Mesenchymal stem cell (in vitro differentiated cells and primary cell): ENCODE measurements around the gene CAMK2G. TPM values are rescaled to one million over a fixed set of nuclear protein-coding genes. Genes with fewer than 3 reads are reported as not detected.

ENCODE experiments used
- DNase-seq: peaks from one replicate; pipeline ENCODE4 v3.0.0-alpha.2; 2013
- H2AFZ ChIP-seq: one replicate; pipeline ENCODE4 v1.6.1; 2013; ENCODE audit warnings: low read depth, mild to moderate bottlenecking, control low read depth, inconsistent platforms, low read length, moderate library complexity
- H2AK5ac ChIP-seq: 2 replicates; pipeline ENCODE4 v1.6.1; 2013; ENCODE audit warnings: low read length, moderate library complexity, mild to moderate bottlenecking, inconsistent platforms; ENCODE audit not compliant: severe bottlenecking
- H2BK120ac ChIP-seq: one replicate; pipeline ENCODE4 v1.6.1; 2013; ENCODE audit warnings: low read depth, mild to moderate bottlenecking, inconsistent platforms, low read length, moderate library complexity
- H2BK12ac ChIP-seq, 2 experiments: one replicate each; pipeline ENCODE4 v1.6.1; 2013; ENCODE audit warnings: inconsistent platforms in 2 of 2, low read length in 2 of 2, mild to moderate bottlenecking in 2 of 2, moderate library complexity in 2 of 2, control low read depth in 1 of 2
- H2BK15ac ChIP-seq: one replicate; pipeline ENCODE4 v1.6.1; 2013; ENCODE audit warnings: mild to moderate bottlenecking, low read depth, inconsistent platforms; ENCODE audit not compliant: poor library complexity, severe bottlenecking
- H2BK5ac ChIP-seq: 2 replicates; pipeline ENCODE4 v1.6.1; 2013; ENCODE audit warnings: low read depth, mild to moderate bottlenecking, low read length, control low read depth, inconsistent platforms; ENCODE audit not compliant: poor library complexity, severe bottlenecking
- H3K14ac ChIP-seq, 2 experiments: one replicate each; pipeline ENCODE4 v1.6.1; 2013; ENCODE audit warnings: inconsistent platforms in 2 of 2, low read length in 2 of 2, control low read depth in 1 of 2, mild to moderate bottlenecking in 1 of 2, moderate library complexity in 1 of 2
- H3K18ac ChIP-seq, 2 experiments: one replicate each; pipeline ENCODE4 v1.6.1; 2013; ENCODE audit warnings: inconsistent platforms in 2 of 2, low read length in 2 of 2, control low read depth in 1 of 2, low read depth in 1 of 2, mild to moderate bottlenecking in 1 of 2
- H3K23ac ChIP-seq, 2 experiments: one replicate each; pipeline ENCODE4 v1.6.1; 2013; ENCODE audit warnings: inconsistent platforms in 2 of 2, low read length in 2 of 2, mild to moderate bottlenecking in 2 of 2, moderate library complexity in 2 of 2, control low read depth in 1 of 2
- H3K27ac ChIP-seq: 2 replicates; pipeline ENCODE4 v1.5.1; 2013; ENCODE audit warnings: mild to moderate bottlenecking, moderate library complexity, low read length, control low read depth, inconsistent platforms; ENCODE audit not compliant: poor library complexity, severe bottlenecking
- H3K27me3 ChIP-seq, 2 experiments: 2 replicates each; pipeline versions ENCODE4 v1.6.1 to v1.7.0; 2013; ENCODE audit warnings: low read length in 2 of 2, mild to moderate bottlenecking in 2 of 2, moderate library complexity in 2 of 2, control low read depth in 1 of 2, inconsistent platforms in 1 of 2; ENCODE audit not compliant: control insufficient read depth in 1 of 2, insufficient read depth in 1 of 2
- H3K36me3 ChIP-seq, 2 experiments: 2 replicates each; pipeline versions ENCODE4 v1.6.1 to v1.7.0; 2013; ENCODE audit warnings: low read length in 2 of 2, control low read depth in 1 of 2, inconsistent platforms in 1 of 2, low read depth in 1 of 2, mild to moderate bottlenecking in 1 of 2; ENCODE audit not compliant: insufficient read depth in 2 of 2, control insufficient read depth in 1 of 2
- H3K4ac ChIP-seq, 2 experiments: one replicate each; pipeline ENCODE4 v1.6.1; 2013; ENCODE audit warnings: inconsistent platforms in 2 of 2, low read length in 2 of 2, mild to moderate bottlenecking in 2 of 2, moderate library complexity in 2 of 2, control low read depth in 1 of 2, low read depth in 1 of 2
- H3K4me1 ChIP-seq: 2 replicates; pipeline ENCODE4 v1.6.1; 2013; ENCODE audit warnings: low read depth, low read length, control low read depth; ENCODE audit not compliant: control insufficient read depth, insufficient read depth
- H3K4me2 ChIP-seq: 2 replicates; pipeline ENCODE4 v1.6.1; 2013; ENCODE audit warnings: low read length, mild to moderate bottlenecking, inconsistent platforms; ENCODE audit not compliant: poor library complexity, severe bottlenecking
- H3K4me3 ChIP-seq, 2 experiments: 2 replicates each; pipeline versions ENCODE4 v1.5.1 to v1.7.0; 2013; ENCODE audit warnings: low read length in 2 of 2, mild to moderate bottlenecking in 2 of 2, control low read depth in 1 of 2, low read depth in 1 of 2; ENCODE audit not compliant: insufficient read depth in 1 of 2
- H3K79me1 ChIP-seq: replicated peaks from 2 replicates; pipeline ENCODE4 v1.6.1; 2013; ENCODE audit warnings: mild to moderate bottlenecking, control low read depth, low read length, inconsistent platforms; ENCODE audit not compliant: poor library complexity, severe bottlenecking
- H3K9ac ChIP-seq: 2 replicates; pipeline ENCODE4 v1.7.0; 2013; ENCODE audit warnings: mild to moderate bottlenecking, low read length, moderate library complexity
- H3K9me3 ChIP-seq: 2 replicates; pipeline ENCODE4 v1.7.0; 2013; ENCODE audit warnings: mild to moderate bottlenecking, low read length; ENCODE audit not compliant: control insufficient read depth
- H4K8ac ChIP-seq: one replicate; pipeline ENCODE4 v1.6.1; 2013; ENCODE audit warnings: inconsistent platforms, mild to moderate bottlenecking, low read length, moderate library complexity
- H4K91ac ChIP-seq: one replicate; pipeline ENCODE4 v1.6.1; 2013; ENCODE audit warnings: mild to moderate bottlenecking, low read length, inconsistent platforms
- WGBS: methylation state at CpG from one replicate; pipeline ENCODE4 v1.1.7; 2013; ENCODE audit warnings: mixed read lengths; 5-methylcytosine and 5-hydroxymethylcytosine counted together
- polyA plus RNA-seq, 2 experiments: library from polyadenylated mRNA; stranded (reverse); fragments of 200-250 nt; gene quantifications; one replicate each; pipeline ENCODE4 v1.2.3, GENCODE V29; 2013

CAMK2G gene
- polyA plus RNA-seq (2013, experiment 1 of 2), result 17.2 TPM
- polyA plus RNA-seq (2013, experiment 2 of 2), result 16.4 TPM

DNA sequence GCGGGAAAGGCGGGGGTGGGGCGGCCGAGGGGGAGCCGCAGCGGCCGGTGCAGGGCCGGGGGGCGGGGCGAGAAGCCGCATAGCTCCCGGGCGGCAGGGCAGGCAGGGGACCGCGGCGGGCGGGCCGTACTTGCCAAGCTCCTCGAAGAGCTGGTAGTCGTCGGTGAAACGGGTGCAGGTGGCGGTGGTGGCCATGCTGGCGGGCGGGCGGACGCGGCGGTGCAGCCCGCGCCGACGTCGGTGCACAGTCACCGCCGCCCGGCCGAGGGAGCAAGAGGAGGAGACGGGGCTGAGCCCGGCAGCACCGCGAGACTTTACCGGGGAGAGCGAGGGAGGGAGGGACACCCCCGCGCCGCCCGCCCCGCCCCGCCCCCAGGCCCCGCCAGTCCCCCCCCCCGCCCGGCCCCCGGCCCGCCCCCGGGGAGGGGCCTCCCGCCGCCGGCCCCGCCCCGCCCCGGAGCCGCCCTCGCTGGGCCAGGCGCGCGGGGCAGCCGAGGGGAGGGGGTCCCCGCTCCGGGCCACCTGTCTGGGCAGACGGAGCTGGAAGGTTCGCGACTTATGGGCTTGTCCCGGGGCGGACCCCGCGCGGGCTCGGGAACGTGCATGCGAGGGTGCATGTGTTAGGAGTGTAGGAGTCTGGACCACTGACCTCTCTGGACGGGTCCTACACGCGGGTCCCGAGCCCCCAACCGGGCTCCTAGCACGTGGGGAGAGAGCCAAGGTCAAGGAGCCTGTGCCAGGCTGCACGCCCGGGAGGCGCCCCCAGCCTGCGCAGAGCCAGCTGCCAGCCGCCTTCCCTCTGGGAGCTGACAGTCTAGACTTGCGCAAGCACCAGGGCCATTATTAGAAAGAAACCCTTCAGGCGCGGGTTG is at the start of gene CAMK2G:
TSS of gene CAMK2G (minus strand) at position 289 of the 872 bp plus-strand sequence. CDS start at position 195, 94 bp downstream.
- H4K8ac ChIP-seq, result no peak within 1 kb of the TSS
- peak within 1 kb of the TSS; percentile 36 for H4K91ac ChIP-seq
- peaks cover 14% of the 10 kb centered on the region for H3K4me1 ChIP-seq
- H3K4me3 ChIP-seq, result peak within 1 kb of the TSS; percentile 81 to 94
- peak within 1 kb of the TSS; percentile 67 to 79 for H3K4ac ChIP-seq
- peak within 1 kb of the TSS; percentile 72 for H2AFZ ChIP-seq
- DNase-seq, result peak; percentile 88
- H2BK5ac ChIP-seq, result no peak within 1 kb of the TSS
- peak within 1 kb of the TSS; percentile 68 to 87 for H3K18ac ChIP-seq
- H3K27ac ChIP-seq, result no peak within 1 kb of the TSS
- no peaks in the 10 kb centered on the region for H3K9me3 ChIP-seq
- H3K36me3 ChIP-seq, result peaks cover 29 to 30% of the 10 kb centered on the region in 2 experiments
- WGBS, result 10% methylated on average over 26 of the region's 95 CpGs
- H2BK15ac ChIP-seq, result peak within 1 kb of the TSS; percentile 34
- peak within 1 kb of the TSS in 1 of 2 experiments; percentile 63 for H3K14ac ChIP-seq
- peaks cover 16% of the 10 kb centered on the region for H3K79me1 ChIP-seq
- no peak within 1 kb of the TSS for H3K23ac ChIP-seq
- peak within 1 kb of the TSS in 1 of 2 experiments; percentile 45 for H2BK12ac ChIP-seq
- peak within 1 kb of the TSS; percentile 81 for H3K9ac ChIP-seq
- H2BK120ac ChIP-seq, result no peak within 1 kb of the TSS
- H3K27me3 ChIP-seq, result no peaks in the 10 kb centered on the region
- H3K4me2 ChIP-seq, result peak within 1 kb of the TSS; percentile 94
- no peak within 1 kb of the TSS for H2AK5ac ChIP-seq

DNA sequence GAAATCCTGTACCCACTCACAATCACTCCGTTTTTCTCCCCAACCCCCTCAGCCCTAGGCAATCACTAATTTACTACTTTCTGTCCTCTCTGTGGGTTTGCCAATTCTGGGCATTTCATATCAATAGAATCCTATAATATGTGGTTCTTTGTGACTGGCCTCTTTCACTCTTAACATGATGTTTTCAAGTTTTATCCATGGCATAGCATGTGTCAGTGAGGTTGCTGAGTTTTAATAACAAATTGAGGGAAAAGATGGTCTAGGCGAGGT is 48.4 kb upstream of the CAMK2G start:
- no peaks in the 10 kb centered on the region for H3K79me1 ChIP-seq
- H3K18ac ChIP-seq, result no peak overlapping the region
- no peak overlapping the region for H3K27ac ChIP-seq
- no peak overlapping the region for H3K23ac ChIP-seq
- no peak overlapping the region for H2BK5ac ChIP-seq
- H2BK120ac ChIP-seq, result no peak overlapping the region
- H2BK12ac ChIP-seq, result no peak overlapping the region
- no peak overlapping the region for H3K4ac ChIP-seq
- H3K36me3 ChIP-seq, result peaks cover 0 to under 1% of the 10 kb centered on the region in 2 experiments
- H3K9me3 ChIP-seq, result no peaks in the 10 kb centered on the region
- H3K4me1 ChIP-seq, result peaks cover 3% of the 10 kb centered on the region
- H3K4me3 ChIP-seq, result no peak overlapping the region
- 100% methylated on average over 1 of the region's 2 CpGs for WGBS
- no peak overlapping the region for H2AK5ac ChIP-seq
- DNase-seq, result no peak
- no peak overlapping the region for H4K8ac ChIP-seq
- no peak overlapping the region for H2BK15ac ChIP-seq
- no peak overlapping the region for H3K4me2 ChIP-seq
- H4K91ac ChIP-seq, result no peak overlapping the region
- H3K14ac ChIP-seq, result no peak overlapping the region
- no peaks in the 10 kb centered on the region for H3K27me3 ChIP-seq
- H3K9ac ChIP-seq, result no peak overlapping the region
- no peak overlapping the region for H2AFZ ChIP-seq

DNA sequence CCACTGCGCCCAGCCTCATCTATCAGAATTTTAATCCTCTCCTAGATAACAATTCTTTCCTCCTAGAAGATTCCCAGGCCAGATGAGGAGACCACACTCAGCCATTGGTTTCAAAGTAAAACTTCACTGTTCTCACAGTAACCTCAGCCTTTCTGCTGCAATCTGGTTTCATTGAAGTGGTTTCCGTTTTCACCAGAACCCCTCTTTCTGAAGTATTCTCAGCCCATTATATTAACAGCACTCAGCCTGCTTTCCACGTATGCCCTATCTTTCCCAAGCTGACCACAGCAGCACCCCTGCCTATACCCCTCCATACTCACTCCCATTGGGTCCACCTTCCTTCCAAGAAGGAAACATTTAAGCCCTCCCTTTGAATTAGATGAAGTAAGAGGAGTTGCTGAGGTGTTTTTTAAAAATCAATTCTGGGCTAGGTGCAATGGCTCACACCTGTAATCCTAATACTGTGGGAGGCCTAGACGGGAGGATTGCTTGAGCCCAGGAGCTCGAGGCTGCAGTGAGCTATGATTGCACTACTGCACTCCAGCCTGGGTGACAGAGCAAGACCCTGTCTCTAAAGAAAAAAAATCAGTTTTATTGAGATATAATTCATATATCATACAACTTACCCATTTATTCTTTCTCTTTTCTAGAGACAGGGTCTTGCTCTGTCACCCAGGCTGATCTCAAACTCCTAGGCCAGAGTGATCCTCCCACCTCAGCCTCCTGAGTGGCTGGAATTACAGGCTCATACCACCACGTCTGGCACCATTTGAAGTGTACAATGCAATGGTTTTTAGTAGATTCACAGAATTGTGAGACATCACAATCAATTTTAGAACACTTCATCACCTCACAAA is 47.9 kb upstream of the CAMK2G start:
- peak overlapping the region; percentile 56 for H2AK5ac ChIP-seq
- no peak overlapping the region for H3K18ac ChIP-seq
- H3K27me3 ChIP-seq, result no peaks in the 10 kb centered on the region

DNA sequence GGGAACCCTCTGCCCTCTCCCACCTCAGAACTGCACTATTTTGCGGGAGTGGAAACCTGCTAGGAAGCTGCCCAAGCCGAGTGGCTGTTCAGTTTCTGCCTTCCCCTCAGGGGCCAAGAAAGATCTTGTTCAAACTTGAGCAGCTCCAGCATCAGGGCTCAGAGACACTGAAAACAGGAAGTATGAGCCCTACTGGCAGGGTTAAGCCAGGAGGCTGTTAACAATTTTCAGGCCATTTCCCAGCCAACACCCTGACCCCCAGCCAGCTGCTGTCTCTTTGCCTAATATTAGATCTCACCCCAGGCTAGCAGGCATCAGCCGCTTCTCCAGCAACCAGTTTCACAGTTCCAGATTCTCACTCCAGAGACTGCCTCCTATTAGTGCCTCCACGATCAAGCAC is 45.7 kb upstream of the CAMK2G start:
- Histone ChIP-seq H3K14ac (no peak overlapping the region), H2BK120ac (no peak overlapping the region), H3K18ac (peak overlapping the region in 1 of 2 experiments; percentile 64), H3K79me1 (no peaks in the 10 kb centered on the region), H2AFZ (no peak overlapping the region), H3K4me3 (no peak overlapping the region), H3K4me1 (peaks cover 9% of the 10 kb centered on the region), H2BK5ac (no peak overlapping the region), H4K8ac (no peak overlapping the region), H4K91ac (no peak overlapping the region), H2AK5ac (no peak overlapping the region), H3K9ac (peak overlapping the region; percentile 82), H2BK15ac (no peak overlapping the region), H3K23ac (no peak overlapping the region), H3K36me3 (peaks cover 25 to 26% of the 10 kb centered on the region in 2 experiments), H3K4me2 (no peak overlapping the region), H2BK12ac (peak overlapping the region in 1 of 2 experiments; percentile 2), H3K9me3 (no peaks in the 10 kb centered on the region), H3K27me3 (no peaks in the 10 kb centered on the region), H3K4ac (no peak overlapping the region), H3K27ac (peak overlapping the region; percentile 59)
- 52% methylated on average over 2 of the region's 4 CpGs for WGBS
- peak; percentile 54 for DNase-seq

More for the DNA sequence above, 47.9 kb upstream of the CAMK2G start:
- no peaks in the 10 kb centered on the region for H3K79me1 ChIP-seq
- H3K4me2 ChIP-seq, result no peak overlapping the region
- peaks cover 3% of the 10 kb centered on the region for H3K4me1 ChIP-seq
- no peak overlapping the region for H3K4me3 ChIP-seq
- no peak overlapping the region for H2BK12ac ChIP-seq
- H3K4ac ChIP-seq, result no peak overlapping the region
- no peak overlapping the region for H4K8ac ChIP-seq
- H3K36me3 ChIP-seq, result peaks cover 4% of the 10 kb centered on the region in 2 experiments
- no peak overlapping the region for H2BK15ac ChIP-seq
- no peak overlapping the region for H4K91ac ChIP-seq
- H3K27ac ChIP-seq, result no peak overlapping the region
- H2BK120ac ChIP-seq, result no peak overlapping the region
- peak overlapping the region in 1 of 2 experiments; percentile 12 for H3K14ac ChIP-seq
- no peak for DNase-seq
- H2BK5ac ChIP-seq, result no peak overlapping the region
- H3K23ac ChIP-seq, result no peak overlapping the region
- H3K9me3 ChIP-seq, result no peaks in the 10 kb centered on the region
- no peak overlapping the region for H2AFZ ChIP-seq
- no peak overlapping the region for H3K9ac ChIP-seq
- 92% methylated on average over 6 of the region's 6 CpGs for WGBS
